Measurements from ENCODE around the gene BCL11B.

Gene BCL11B

DNA sequence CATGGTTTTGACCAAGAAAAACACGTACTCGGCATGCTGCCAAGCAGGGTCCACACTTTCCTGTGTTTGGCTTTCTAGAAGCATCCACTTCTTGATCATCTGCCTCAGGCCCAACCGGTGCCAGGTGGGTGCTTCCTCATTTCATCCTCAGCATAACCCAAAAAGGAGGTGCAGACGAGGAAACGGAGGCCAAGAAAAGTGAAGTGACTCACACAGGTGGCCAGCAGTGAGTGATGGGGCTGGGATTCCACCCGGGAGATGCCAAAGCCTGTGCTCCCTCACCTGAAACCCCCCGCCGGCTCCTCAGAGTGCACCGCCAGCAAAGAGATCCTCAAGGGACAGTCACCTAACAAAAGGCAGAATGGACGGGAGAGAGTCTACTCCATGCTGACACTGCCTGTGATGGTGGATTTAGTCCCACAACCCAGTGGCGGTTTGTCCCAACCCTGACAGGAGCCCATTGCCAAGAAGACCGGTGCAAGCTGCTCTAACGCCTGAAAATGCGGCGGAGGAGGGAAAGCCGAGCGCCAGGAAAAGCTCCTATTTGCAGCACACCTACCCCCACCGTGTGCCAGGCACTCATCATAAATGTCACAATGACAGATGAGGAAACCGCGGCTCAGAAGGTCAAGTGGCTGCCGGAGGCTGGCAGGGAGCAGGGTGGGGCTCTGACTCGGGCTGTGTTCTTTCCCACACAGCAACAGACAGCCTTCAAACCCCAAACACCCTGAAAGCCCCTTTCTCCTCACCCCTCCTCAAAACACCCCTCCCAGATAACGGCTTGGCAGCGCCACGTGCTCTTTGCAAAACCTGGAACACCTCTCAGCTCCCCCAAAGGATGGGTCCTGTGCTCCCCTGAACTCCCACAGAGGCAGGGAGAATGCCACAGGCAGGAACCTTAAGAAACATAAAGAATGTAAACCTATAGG is 18.8 kb downstream of the BCL11B start:
- no peak for DNase-seq

DNA sequence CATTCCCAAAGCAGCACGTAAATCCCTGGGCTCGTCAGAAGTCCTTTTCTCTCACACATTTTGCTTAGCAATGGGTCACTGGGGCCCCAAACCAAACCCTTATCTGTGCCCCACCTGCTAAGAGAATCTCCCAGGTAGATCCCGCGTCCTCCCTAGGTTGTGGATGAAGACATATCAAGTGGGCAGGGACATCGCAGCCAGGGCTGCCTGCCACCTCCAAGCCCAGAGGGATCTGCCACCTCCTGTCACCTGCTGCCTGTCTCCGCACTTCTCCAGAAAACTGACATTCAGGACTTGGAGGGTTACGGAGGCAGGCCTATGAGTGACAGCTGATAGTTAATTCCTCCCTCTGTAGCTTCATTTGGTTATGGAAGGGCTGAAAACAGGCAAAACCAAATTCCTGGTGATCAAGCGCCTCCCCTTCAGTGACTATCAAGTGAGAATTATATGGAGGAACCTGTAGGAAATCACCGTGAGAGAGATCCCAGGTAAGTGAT is 19.5 kb downstream of the BCL11B start:
- no peak for DNase-seq

GRCh38 chr14:99251721-99252120 is 20.3 kb downstream of the BCL11B start:
- DNase-seq, result no peak

DNA sequence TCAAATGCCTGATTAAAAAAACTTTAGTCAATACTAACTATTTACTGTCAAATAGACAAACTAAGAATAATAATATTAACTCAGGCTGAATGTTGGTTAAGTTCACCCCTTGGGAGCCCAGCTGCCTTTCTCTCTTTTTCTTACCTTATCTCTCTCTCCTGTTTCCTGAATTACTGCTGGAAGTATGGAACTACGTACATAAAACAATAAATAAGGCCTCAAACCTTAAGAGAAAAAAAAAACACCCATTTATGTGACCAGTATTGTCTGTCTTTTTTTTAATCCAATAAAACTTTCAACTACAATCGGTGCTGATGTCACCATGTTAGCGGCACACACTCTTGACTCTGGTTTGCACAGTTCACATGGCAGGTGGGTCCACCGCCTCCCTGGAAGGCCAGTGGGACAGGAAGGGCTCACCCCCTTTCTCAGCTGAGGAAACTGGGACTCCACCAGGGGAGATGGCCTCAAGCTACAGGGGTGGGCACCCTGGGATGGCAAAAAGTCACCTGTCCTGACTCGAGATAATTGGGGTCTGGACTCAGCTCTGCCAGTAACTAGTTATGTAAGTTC is 21.3 kb downstream of the BCL11B start:
- no peak for DNase-seq

DNA sequence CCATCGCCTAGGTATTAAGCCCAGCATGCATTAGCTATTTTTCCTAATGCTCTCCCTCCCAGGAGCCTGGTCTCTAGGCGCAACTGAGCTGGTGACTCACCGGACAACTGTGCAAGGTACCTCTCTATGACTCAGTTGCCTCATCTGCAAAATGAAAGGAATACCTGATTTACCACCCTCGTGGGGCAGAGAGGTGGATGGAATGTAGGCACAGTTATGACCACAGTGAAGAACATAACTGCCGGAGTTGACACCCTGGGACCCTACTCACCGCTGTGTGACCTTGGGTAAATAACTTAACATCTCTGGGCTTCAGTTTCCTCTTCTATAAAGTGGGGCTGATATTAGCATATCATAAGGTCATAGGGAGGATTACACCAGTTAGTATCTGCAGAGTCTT is 22.6 kb downstream of the BCL11B start:
- no peak for DNase-seq

DNA sequence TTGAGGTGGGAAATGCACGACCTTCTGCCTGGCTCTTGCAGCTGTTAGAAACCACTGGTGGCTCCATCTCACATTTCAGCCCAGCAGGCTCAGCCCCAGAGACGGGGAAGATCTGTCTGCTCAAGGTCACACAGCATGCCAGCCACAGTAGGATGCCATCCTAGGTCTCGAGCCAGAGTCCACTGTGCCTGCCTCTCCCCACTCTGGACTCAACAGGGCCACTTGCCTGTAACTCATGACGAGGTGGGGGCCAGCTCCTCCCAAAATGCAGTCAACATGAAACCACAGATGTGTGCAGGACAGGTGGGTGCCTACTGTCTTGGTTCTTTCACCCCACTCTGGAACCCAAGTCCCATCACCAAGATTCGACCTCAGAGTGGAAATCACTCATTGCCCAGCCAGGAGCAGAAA is 23.2 kb downstream of the BCL11B start:
- no peak for DNase-seq

GRCh38 chr14:99247772-99248171 is 24.2 kb downstream of the BCL11B start:
- DNase-seq, result no peak

GRCh38 chr14:99247101-99247729 is 24.8 kb downstream of the BCL11B start:
- no peak for DNase-seq

DNA sequence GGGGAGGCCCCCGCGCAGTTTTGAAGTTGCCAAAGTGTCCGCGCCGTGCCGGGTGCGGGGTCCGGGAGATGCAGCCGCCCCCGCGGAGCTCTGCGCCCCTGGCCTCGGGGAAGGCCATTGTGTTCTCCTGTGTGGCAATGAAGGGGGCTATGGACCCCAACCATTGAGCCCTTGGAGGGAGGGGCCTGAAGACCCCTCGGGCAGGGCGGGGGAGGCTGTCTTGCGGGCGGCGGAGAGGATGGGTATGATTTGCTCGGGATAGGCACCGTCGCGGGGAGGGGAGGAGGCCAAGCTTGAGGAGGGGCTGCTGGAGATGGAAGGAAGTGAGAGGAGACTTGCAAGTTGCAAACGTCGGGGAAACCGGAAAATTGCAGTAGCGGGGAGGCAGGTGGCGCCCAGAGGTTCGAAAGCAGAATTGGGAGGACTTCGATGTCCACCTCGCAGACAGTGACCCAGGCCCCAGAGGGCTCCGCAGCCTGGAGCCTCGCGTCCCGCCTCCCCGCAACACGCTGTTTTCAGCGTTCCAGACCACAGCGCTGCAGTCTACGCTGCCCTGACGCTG is 25.4 kb downstream of the BCL11B start:
- DNase-seq, result no peak

- DNase-seq, result no peak
Observed at GRCh38 chr14:99245564-99246511, 26.2 kb downstream of the BCL11B start.

DNA sequence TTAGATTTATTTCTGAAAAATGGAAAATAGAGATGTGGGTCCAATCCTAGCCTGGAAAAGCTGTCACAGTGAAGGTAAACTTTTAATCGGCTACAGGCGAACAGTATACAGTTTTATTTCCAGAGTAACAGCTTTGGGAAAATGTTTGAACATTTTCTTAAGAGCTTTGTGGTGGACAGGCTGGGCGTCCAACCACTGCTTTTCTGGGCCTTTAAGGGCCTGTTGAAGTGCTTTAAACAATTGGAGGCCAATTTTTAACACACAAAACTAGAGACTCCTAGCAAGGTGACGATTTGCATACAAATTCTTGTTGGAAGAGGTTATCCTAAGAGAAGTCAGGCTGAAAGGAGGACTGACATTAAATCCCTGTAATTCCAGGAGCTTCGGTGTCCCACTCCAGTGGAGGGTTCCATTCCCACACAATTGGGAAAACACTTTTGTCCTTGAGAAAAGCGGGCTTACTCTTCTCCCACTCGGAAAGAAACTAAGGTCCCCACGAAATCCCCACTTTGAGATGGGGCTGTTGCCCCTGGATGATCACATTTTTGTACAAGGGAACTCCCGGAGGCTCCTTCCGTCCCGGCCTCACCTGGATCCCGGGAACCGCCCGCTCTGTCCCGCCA is 26.9 kb downstream of the BCL11B start:
- DNase-seq, result no peak

- DNase-seq, result no peak
Observed at GRCh38 chr14:99244367-99244901, 27.6 kb downstream of the BCL11B start.

GRCh38 chr14:99242816-99243721 is 28.9 kb downstream of the BCL11B start:
- no peak for DNase-seq

DNA sequence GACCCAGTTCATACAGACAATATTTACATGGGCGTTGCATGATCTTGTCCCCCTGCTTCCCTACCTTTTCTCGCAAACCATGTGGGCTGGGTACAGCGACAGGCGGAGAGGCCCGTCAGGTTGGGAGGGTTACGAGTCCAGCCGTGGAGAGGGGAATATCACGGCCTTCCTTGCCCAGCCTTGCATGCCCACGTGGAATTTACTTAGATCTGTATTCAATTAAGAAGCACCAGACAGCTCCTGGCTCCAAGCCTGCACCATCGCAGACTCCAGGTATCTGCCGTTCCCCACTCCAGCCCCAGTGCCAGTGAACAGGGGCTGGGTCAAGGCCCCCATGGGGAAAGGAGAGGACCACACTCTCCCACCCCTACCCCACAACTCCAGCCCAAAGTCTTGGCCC is 29.8 kb downstream of the BCL11B start:
- DNase-seq, result no peak

DNA sequence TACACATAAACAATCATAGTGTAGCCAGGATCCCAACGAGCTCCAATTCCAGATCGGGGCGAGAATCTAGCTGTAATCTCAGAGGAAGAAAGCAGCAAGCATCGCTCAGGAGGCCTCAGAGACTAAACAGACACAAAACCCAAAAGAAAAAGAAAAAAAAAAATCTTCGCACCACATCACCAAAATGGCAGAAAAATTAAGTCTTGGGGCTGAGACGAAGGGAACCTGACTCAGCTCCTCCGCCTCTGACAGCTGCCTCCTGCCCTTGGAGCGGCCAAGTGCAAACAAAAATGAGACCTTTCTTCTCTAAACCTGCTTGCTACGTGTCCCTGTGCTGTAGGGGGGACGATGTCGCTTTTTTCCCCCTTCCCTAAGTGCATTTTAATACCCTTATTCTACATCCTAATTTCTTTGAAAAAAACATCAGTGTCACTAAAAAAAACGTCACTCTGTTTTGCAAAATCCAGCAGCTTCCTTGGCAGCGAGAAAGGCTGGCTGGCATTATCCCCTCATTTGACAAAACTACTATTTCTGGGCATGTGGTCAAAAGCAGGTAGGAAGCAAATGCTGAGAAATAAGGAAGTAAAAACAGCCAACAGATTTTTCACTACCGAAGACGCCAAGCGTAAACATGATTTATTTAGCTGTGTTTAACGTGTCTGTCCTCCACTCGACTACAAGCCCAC is 30.5 kb downstream of the BCL11B start:
- DNase-seq, result no peak

- DNase-seq, result no peak
Observed at GRCh38 chr14:99240627-99241324, 31.2 kb downstream of the BCL11B start.

DNA sequence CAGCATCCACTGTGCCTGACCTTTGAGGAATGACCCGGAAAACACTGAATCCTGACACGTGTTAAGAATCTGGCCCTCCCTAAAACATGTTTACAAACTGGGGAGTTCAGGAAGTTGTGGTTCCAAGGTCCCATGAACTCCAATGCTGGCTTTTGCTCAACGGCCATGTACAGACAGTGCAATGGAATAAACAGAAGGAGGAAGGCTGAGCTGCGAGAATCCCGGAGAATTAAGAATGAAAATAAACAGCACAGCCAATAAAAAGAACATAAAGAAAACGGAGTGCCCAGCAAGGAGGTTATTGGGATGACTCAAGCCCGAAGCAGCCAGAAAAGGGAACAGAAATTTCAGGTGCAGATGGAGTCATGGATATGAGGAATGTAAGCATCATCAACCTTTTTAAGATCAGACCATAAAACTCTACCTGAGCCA is 32.3 kb downstream of the BCL11B start:
- DNase-seq, result no peak

DNA sequence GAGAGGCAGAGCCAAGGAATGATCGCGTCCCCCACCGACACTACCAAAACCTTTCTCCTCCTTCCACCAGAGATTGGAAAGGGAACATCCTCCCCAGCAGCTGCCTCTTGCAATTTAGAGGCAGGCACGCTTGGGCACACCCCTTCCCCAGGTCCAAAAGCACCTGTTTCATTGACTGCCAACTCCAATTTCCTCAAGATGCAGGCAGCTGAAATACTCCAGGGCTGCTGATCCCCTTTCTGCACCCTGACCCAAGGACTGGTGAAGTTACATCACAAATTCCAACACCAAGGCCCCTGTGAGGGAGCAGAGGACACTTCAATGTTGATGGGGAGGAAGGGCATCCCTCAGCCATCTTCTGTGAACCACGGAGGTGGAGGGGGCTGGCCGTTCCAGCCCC is 33.8 kb downstream of the BCL11B start:
- DNase-seq, result no peak

GRCh38 chr14:99237288-99237687 is 34.7 kb downstream of the BCL11B start:
- no peak for DNase-seq
